ENCODE data around the gene POC1B.
A peak's percentile ranks its signal among the peaks of the same experiment; 100 is the strongest.

The POC1B gene

GRCh38 chr12:89528434-89528833, 2.6 kb upstream of the POC1B start:
- peaks cover 24% of the 10 kb centered on the region for H3K4me1 ChIP-seq (ENCODE audit: low read depth, poor library complexity, severe bottlenecking)
- peaks cover 10% of the 10 kb centered on the region for H3K79me2 ChIP-seq (ENCODE audit: insufficient read depth, low read depth)
- H3K9ac ChIP-seq: no peak overlapping the region
- H3K27me3 ChIP-seq (ENCODE audit: insufficient read depth, low read depth): no peaks in the 10 kb centered on the region
- H4K20me1 ChIP-seq (ENCODE audit: insufficient read depth): no peaks in the 10 kb centered on the region
- no peaks in the 10 kb centered on the region for H3K36me3 ChIP-seq (ENCODE audit: insufficient read depth)
- no peak for TF ChIP-seq CTCF (conservative IDR thresholded peaks at IDR 0.05; ENCODE audit: low read depth, low read length)
- no peak overlapping the region for H3K4me2 ChIP-seq
- no peak overlapping the region for H3K4me3 ChIP-seq (IDR thresholded peaks at IDR 0.05; ENCODE audit: insufficient read depth, low read depth, low read length)
- no peak overlapping the region for H3K27ac ChIP-seq
- no peak overlapping the region for H2AFZ ChIP-seq (ENCODE audit: low read depth)

DNA sequence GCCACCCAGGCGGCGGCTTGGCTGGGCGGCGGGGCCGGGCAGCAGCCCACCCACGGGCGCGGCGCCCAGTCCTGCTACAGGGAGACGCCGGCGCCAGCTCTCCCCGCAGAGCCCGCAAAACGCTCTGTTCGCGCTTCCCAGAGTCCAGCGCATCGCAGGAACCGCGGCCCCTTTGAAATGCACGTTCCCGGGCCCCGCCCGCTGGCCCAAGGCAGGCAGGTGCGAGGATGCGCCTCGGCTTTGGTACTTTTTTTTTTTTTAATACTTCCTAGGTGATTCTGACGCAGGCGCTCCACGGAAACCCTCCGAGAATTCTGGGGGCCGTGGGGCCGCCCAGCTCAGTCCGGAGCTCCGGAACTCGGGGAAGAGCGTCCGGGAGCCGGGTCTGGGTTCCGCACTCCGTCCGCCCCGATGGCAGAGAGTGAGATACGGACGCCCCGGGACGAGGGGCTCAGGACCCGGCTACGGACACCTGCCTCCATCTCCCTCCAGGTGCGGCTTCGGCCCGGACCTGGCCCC, 483 bp downstream of the POC1B start:
- no peak for TF ChIP-seq CTCF (conservative IDR thresholded peaks at IDR 0.05; ENCODE audit: low read depth, low read length)

GRCh38 chr12:89524541-89525304, 1.1 kb downstream of the POC1B start, which contains the start of gene GALNT4:
Gene GALNT4 (minus strand): TSS chr12:89524796. CDS start chr12:89524549, 247 bp downstream.
- Histone ChIP-seq H2AFZ (ENCODE audit: low read depth) (peak within 1 kb of the TSS; percentile 92), H3K4me1 (ENCODE audit: low read depth, poor library complexity, severe bottlenecking) (peaks cover 60% of the 10 kb centered on the region), H3K4me2 (peak within 1 kb of the TSS; percentile 95), H3K79me2 (ENCODE audit: insufficient read depth, low read depth) (peaks cover 37% of the 10 kb centered on the region), H3K4me3 (IDR thresholded peaks at IDR 0.05; ENCODE audit: insufficient read depth, low read depth, low read length) (peak within 1 kb of the TSS; percentile 3), H3K27ac (peak within 1 kb of the TSS; percentile 65), H3K9ac (peak within 1 kb of the TSS; percentile 74), H3K27me3 (ENCODE audit: insufficient read depth, low read depth) (no peaks in the 10 kb centered on the region), H4K20me1 (ENCODE audit: insufficient read depth) (no peaks in the 10 kb centered on the region), H3K36me3 (ENCODE audit: insufficient read depth) (no peaks in the 10 kb centered on the region)
- peak; percentile 75 for TF ChIP-seq CTCF (conservative IDR thresholded peaks at IDR 0.05; ENCODE audit: low read depth, low read length)

More for the DNA sequence above, 483 bp downstream of the POC1B start:
- no peaks in the 10 kb centered on the region for H4K20me1 ChIP-seq (ENCODE audit: insufficient read depth)
- peak overlapping the region; percentile 92 for H2AFZ ChIP-seq (ENCODE audit: low read depth)
- H3K27me3 ChIP-seq (ENCODE audit: insufficient read depth, low read depth): no peaks in the 10 kb centered on the region
- H3K4me3 ChIP-seq (IDR thresholded peaks at IDR 0.05; ENCODE audit: insufficient read depth, low read depth, low read length): peak overlapping the region; percentile 3
- peak overlapping the region; percentile 65 for H3K27ac ChIP-seq
- H3K9ac ChIP-seq: peak overlapping the region; percentile 74
- H3K36me3 ChIP-seq (ENCODE audit: insufficient read depth): no peaks in the 10 kb centered on the region
- peaks cover 31% of the 10 kb centered on the region for H3K79me2 ChIP-seq (ENCODE audit: insufficient read depth, low read depth)
- peaks cover 53% of the 10 kb centered on the region for H3K4me1 ChIP-seq (ENCODE audit: low read depth, poor library complexity, severe bottlenecking)
- H3K4me2 ChIP-seq: peak overlapping the region; percentile 95

GRCh38 chr12:89523843-89524540, 1.9 kb downstream of the POC1B start:
- Histone ChIP-seq H3K27me3 (ENCODE audit: insufficient read depth, low read depth) (no peaks in the 10 kb centered on the region), H3K9ac (peak overlapping the region; percentile 74; the same call in 1 of the 2 replicates), H4K20me1 (ENCODE audit: insufficient read depth) (no peaks in the 10 kb centered on the region), H3K27ac (peak overlapping the region; percentile 65), H3K4me1 (ENCODE audit: low read depth, poor library complexity, severe bottlenecking) (peaks cover 53% of the 10 kb centered on the region), H3K4me2 (peak overlapping the region; percentile 95), H3K79me2 (ENCODE audit: insufficient read depth, low read depth) (peaks cover 41% of the 10 kb centered on the region), H3K36me3 (ENCODE audit: insufficient read depth) (no peaks in the 10 kb centered on the region), H2AFZ (ENCODE audit: low read depth) (peak overlapping the region; percentile 92; the same call in 1 of the 2 replicates), H3K4me3 (IDR thresholded peaks at IDR 0.05; ENCODE audit: insufficient read depth, low read depth, low read length) (peak overlapping the region; percentile 2)
- TF ChIP-seq CTCF (conservative IDR thresholded peaks at IDR 0.05; ENCODE audit: low read depth, low read length): no peak
